GM19023 (cell line): ENCODE results near the gene APBB2.
"Not testable (repeated sequence)": the region's sequence is repeated elsewhere in the genome, so short reads cannot be mapped to it uniquely, and the experiment has no call there.

Source experiments
- ATAC-seq: cut with Tn5 transposase; IDR thresholded peaks from one replicate; pipeline ENCODE4 v1.9.1; 2021; ENCODE audit warnings: mild to moderate bottlenecking, moderate library complexity; ENCODE audit not compliant: unreplicated experiment

Gene APBB2

DNA sequence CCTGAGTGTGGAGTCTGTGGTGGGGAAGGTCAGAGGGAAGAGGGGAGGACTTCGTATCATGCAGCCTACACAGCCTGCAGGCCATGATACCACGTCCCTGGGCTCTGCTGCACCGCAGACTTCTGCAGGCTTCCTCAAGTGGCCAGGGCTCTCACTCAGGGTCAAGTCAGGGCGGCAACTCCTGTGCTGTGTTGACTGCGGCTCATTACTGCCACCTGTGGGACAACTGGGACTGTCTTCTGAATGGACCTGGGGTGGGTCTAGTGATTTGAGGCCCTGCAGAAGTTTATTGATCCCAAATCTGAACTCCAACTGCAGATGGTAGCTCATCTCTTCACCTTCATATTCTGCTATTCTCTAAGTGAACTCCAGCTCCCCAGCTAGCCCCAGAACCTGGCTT, 297.5 kb downstream of the APBB2 start:
- ATAC-seq = peak; percentile 85

DNA sequence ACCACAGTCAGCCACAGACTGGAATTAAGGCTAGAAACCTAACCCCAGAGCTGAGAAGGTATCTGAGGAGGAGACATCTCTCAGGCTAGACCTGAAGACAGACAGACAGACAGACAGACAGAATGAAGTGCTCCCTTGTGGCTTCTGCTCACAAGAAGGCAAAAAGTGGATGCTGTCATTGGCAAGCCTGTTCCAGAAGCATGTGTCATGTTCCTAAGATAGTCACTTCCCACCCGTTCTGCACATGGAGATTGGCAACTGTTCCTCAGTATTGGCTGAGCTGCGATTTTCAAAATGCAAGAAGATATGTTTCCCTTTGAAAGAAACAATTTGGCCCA, 298.2 kb downstream of the APBB2 start:
- no peak for ATAC-seq

DNA sequence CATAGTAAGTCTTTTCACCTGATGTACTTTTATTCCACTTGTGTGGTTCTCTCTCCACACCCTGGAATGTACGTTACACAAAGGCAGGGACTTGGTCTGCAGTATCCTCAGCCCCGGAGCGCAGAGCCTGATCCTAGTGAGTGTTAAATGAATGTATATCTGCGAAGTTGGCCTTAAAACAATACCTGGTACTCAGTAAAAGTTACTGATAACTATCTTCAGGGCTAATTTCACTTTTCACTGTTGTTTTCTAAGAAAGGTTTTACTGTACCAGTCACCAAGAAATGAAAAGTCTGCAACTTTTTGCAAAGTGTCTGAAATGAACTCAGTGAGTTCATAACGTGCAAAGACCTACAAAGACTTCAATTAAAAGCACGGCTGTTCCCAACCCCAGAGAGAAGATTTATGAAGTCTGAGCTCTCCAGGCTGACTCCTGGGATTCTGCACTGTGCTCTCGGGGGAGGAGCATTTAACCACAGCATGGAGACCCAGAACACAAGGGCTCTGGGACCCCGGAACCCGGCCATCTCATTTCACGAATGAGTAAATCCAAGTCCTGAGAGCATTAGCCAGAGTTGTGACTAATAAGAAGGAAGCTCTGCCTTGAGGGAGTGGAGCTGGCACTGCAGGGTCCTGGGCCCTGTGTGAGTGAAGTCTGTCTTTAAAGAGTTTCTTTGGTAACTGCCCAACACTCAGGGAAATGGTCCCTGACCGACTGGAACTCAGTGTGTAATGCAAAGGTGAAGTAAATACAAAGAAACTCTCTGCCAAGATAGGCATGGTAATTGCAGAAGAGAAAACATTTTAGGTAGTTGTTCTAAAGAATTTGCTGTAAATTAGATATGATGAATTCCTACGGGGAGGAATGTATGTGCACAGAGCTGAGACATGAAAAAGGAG, 298.8 kb downstream of the APBB2 start:
- no peak for ATAC-seq

DNA sequence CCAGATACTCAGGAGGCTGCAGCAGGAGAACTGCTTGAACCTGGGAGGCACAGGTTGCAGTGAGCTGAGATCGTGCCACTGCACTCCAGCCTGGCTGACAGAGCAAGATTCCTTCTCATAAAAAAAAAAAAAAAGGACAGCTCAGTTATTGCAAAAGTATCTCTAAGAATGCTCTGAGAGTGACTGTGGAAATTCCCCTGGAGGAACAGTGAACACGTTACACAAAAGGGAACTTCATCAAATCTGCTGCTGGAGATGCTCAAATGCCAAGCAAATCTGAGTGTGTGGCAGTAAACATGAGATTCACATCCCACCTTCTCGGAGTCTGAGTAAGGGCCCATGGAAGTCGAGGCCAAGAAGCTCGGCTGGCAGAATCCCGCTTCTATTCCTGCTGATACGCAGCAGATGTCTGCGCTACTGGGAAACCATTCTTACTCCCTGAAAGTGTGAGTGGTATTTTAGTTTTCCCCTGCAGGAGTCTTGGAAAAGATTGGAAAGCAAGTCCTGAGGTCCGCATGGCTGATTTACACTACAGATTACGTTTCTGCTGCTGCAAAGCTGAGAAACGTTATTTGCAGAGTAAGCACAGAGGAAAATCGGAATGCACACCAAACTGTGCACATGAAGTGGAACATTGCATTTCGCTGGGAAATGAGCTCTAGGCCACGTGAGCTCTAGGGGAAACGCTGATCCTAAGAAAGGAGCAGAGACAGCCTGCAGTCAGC, 301.7 kb downstream of the APBB2 start:
- ATAC-seq = no peak

DNA sequence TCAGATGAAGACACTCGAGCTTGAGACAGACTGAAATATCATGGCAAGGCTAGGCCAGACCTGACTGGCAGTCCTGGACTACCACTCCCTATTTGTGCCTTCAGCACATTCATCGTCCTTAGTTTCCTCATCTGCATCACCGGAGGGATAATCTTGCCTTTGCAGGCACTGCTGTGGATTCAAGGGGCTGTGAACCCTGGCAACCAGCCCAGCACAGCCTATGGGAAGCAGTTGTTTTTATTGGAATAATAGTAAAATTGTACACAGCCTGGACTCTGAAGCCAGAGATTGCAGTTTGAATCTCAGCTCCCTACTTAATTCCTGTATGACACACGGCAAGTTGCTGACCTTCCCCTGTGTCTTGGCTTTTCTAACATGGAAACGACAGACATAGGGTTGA, 303.6 kb downstream of the APBB2 start:
- no peak for ATAC-seq

DNA sequence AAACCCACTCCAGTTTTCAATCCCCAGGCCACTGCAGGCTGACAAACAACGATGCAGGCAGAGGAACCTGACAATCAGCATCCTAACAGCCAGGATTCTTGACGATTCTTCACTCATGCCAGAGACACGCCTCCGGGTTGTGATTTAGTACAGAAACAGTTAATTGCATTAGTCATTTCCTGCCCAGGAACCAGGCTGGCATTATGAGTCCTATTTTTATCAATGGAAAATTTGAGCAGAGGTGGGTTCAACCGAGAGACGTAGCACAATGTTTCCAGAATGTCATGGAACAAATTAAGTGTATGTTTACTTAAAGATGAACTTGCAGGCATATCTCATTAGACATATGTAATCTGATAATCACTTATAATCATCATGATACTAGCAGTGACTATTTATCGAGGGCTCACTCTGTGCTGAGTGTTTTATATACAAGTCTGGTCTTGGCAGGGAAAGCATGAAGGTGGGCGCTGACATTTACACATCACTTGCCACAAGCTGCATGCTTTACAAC, 304.9 kb downstream of the APBB2 start:
- no peak for ATAC-seq

DNA sequence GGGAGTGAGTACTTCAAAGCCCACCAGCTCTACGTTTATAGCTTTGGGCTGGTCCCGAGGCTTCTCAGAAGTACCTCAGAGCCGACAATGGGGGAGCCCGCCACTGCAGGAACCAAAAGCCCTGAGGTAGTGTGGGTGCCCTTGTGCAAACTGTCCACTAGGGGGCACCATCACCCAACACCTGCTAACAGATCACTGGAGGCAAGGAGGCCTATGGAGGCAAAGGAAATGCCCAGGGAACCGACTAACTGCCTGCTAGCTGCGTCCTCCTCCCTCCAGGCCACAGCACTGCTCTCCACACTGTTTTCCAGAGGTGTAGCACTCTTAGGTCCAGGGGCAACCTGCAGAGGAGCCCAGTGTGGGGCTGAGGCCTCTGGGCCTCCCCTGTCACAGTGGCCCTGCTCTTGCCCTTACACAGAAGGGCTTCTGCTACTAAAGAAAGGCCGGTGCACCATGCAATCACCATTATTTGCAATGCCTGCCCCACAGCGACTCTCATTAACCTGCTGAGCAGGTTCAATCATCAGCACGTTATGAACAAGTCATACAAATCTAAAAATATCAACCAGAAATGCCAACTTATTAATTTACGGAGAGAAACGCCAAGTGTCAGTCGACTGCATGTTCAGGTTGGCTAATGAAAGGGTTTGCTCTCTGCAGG, 305.5 kb downstream of the APBB2 start:
- ATAC-seq = peak; percentile 96

DNA sequence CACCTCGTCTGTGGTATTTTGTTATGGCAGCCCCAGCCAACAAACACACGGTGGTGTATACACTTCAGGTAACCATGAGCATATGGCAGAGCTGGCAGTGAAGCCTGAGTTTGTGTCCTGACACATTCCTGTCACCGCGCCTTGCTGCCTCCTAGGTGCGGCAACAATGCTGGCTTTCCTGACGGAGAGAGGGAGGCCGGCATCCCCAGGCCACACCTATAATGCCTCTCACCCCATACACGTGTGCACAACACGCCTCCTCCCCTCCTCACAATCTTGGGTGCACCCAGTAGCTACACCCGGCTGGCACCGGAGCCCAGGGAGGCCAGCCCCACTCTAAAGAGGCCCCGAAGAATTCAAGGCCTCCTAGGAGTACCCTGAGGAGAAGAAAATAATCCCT, 306.0 kb downstream of the APBB2 start:
- no peak for ATAC-seq

DNA sequence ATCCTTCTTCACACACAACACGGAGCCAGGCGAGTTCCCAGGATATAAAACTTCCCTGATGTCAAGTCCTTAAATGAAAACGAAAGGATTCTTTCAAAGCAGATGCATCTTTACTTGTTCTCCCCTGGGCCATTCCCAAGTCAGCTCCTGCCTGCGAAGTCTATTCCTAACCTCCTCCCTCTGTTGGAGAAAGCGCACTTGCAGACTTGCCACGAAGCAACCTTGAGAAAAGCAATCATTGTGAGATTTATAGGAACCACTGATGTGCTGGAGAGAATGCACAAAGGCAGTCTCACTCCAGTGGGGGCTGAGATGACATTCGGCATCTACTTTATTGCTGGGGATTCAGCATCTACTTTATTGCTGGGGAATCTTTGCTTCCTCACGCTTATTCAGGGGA, 308.9 kb downstream of the APBB2 start:
- ATAC-seq = no peak

DNA sequence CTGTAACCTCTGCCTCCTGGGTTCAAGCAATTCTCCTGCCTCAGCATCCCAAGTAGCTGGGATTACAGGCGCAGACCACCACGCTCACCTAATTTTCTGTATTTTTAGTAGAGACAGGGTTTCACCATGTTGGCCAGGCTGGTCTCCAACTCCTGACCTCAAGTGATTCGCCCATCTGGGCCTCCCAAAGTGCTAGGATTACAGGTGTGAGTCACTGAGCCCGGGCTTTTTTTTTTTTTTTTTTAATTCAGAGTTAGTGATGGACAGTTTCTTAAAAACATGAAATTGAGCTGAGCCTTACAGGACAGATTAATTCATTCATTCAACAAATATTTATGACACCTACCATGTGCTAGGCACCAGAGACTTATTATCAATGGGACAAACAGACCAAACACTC, 313.8 kb downstream of the APBB2 start:
- ATAC-seq = not testable (repeated sequence)

DNA sequence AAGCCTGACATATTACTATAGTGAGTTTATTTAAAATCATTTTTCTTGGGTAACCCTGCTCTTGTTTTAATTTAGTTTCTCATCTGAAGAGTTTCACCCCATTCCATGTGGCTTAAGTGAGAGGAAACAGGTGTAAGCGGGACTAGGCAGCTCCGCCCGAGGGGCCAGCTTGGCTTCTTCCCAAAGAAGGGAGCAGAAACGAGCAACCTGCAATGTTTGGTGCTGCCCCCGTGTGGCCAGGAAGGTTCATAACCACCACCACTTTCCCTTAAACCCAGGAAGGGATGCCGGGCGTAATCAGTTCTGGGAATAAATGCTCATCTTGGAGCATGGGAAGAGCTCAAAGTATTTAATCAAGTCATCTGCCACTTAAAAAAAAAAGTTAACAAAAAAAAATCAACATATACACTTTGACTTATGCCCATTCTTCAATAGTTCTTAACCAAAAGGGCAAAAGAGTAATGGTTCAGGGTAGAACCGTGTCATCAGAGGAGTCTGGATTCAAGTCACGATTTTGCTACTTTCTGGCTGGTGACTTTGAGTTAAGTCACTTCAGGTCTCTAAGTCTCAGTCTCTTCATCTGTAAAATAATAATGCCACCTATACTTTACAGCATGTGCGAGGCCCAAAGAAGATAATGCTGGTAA, 316.7 kb downstream of the APBB2 start:
- peak; percentile 81 for ATAC-seq

DNA sequence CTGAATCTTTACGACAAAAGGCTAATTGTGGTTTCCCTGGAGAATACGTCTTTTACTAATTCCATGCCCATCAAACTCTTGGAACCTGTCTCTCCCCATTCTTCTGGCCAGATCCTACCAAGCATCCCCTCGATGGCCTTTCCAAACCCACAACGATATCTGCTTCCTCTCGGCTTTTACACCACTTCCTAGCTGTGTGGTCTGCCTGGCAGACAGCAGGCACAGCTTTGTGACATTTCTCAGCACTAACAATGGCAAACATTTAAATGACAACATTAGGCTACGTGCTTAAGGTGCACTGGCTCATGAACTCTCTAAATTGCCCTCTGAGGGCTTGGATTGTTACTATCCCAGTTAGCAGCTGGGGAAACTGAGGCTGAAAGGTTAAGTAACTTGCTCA, 323.6 kb downstream of the APBB2 start:
- ATAC-seq = no peak

DNA sequence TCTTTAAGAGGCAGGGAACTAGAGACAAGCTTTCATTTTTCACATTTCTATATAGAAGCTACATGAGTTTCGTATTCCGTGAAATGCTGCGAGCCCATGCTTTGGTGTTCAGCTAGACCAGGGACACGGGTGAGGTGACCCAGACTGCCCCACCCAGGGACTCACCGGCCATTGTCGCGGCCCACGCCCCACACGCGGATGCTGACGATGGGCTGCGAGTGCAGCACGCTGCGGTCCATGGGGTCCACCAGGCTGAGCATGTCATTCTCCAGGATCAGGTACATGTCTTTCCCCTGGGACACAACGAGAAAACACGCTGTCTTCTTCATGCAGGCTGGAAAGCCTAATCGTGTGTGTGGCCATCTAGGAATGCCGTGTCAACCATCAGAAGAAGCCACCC, 324.1 kb downstream of the APBB2 start:
- ATAC-seq = no peak

DNA sequence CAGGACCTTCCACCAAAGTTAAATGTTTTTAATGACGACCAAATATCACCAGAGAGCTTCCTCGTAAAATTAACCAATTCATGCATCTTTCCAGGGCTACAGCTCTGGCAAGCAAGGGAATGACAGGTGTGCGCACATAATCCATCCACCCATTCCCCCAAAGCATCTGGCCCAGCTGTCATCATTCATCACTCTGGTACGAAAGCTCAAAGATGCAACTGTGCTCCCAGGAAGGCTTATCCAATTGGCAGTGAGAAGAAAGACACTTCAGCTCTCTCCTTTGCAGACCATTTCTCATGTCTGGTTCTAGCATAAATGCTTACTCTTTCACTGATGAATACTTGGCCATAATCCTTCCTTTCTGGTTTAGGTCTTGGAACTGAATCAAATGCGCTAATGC, 325.4 kb downstream of the APBB2 start:
- no peak for ATAC-seq

DNA sequence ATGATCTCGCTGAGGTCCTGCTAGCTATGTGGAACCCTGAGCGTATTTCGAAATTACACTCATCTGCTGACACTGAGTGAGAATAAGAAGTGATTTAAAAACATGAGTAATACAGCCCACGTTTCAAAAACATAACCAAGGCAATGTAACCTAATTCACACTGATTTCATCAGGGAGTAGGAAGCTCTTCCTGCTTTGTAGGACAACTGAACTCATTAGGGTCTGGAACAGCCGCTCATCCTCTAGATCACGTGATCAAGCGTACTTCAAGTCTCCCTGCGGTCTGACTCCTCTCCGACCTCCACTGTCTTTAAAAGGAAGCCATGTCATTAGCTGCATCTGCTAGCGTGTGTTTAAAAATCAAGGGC, 326.6 kb downstream of the APBB2 start:
- no peak for ATAC-seq

DNA sequence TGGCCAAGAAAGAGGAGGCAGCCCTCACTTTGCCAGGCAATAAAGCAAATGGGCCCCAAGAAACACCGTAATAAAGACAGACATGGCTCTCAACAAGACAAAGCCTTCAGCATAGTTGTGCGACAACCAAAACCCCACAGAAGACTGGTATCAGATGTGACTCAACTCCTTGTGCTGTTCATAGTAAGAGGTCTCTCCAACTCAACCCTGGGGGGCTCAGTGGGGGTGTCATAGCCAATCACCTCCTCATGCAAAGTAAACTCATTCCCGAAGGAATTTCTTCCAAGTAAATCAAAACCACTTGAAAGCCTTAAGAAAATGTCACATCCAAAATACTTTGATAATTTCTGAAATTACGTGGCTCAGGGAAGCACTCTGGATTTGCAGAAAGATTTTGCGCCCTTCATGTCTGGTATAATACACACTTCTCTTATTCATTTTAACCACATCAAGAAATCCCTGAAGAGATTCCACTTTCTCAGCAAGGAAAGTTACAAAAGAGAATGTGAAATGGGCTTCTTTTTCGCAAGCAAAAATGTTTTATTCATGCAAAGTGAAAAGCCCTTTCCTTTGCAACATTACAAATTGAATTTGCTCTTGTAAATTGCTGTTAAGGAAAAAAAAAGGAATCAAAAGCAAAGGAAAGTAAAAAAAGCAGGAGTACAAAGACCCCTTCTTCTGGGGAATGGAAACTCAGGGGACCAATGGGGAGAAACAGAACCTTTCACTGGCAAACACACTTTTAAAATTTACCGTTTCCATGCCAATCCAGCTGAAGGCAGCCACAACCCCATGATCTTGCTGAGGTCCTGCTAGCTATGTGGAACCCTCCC, 327.2 kb downstream of the APBB2 start:
- ATAC-seq = no peak

DNA sequence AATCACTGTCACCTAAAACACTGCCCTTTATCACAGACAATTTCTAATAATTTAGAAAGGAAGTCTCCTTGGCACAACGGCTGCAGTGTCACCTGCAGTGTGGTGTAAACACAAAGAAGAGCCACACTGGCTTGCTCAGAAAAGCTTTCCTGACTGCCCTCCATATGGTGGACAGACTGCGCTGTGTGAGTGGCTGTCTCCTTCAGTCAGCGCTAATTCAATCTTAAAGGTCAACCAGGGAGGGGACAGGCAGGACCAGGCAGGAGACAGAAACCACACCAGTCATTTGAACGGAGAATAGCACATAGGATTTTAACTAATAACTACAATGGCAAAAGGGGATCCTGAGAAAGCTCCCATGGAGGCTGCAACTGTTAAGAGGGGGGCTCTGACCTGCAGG, 332.5 kb downstream of the APBB2 start:
- no peak for ATAC-seq

DNA sequence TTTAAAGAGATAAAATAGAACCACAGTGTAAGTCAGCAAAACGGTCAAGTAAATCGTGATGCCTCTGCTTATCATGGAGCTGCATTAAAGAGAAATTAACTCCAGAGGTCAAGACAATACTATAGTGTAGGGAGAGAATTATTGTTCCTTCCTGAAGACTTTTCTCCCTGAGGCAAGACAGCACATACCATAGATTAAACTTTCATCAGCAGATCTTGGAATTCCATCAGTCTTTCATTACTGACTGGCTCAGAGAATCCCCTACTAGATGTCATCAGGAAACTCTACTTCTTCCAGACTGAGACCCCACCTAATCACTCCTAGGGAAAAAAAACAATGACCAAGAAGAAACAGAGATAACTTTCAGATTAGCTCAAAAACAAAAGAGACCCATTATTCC, 333.2 kb downstream of the APBB2 start:
- no peak for ATAC-seq

DNA sequence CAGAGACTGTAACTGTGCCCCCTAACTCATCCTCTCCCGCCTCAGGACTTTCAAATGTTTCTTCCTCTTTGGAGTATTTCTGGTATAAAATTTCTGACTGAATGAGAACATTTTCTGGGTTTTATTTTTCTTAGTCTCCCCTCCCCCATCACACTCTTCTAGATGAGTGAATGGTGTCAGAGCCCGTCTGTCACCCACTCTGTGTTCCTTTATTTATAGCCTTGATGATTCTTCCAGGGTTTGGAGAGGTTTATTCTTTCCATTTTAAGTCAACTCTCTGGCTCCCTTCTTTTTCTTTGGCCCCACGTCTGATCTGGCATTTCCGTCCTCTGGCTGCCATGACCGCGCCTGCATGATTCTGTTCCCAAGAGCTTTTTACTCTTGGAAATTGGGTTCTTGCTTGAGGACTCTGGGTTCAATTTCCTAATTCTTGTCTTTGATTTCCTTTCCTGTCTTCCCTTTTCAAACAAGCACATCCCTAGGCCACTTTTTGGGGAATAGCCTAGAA, 335.7 kb downstream of the APBB2 start:
- ATAC-seq = no peak

DNA sequence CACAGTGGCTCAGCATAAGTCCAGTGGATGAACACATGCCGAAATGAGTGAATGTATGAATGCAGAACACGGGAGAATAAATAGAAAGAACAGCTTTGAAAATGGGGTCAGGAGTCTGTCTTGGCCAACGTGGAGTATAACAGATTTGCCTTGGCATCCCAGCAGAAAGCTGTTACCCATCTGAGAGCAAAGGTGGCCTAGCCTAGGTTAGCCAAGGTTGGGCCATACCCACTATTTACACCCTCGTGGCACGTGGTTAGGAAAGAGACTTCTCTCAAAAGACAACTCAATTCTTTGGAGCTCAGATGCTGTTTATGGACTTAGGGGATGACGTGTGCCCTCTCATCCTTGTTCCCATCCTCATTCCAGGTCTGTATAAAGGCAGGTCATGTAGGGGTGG, 337.3 kb downstream of the APBB2 start:
- no peak for ATAC-seq
